ENCODE data around the gene MOCS3.
"Not testable (repeated sequence)": the region's sequence is repeated elsewhere in the genome, so short reads cannot be mapped to it uniquely, and the experiment has no call there.

MOCS3 gene

GRCh38 chr20:50932016-50932485 is 26.6 kb upstream of the MOCS3 start:
- no peak for DNase-seq (ENCODE audit: low spot score)

- DNase-seq (ENCODE audit: low spot score) = no peak
Measured at GRCh38 chr20:50932691-50933280, 25.8 kb upstream of the MOCS3 start.

- DNase-seq (ENCODE audit: low spot score) = no peak
Measured at GRCh38 chr20:50933589-50933988, 25.0 kb upstream of the MOCS3 start.

GRCh38 chr20:50943069-50943468 is 15.5 kb upstream of the MOCS3 start:
- no peak for DNase-seq (ENCODE audit: low spot score)

- DNase-seq (ENCODE audit: low spot score) = no peak
Measured at GRCh38 chr20:50948132-50948785, 10.4 kb upstream of the MOCS3 start.

GRCh38 chr20:50953196-50953595 is 5.4 kb upstream of the MOCS3 start:
- no peak for DNase-seq (ENCODE audit: low spot score)

- DNase-seq (ENCODE audit: low spot score) = no peak
Measured at GRCh38 chr20:50953821-50954220, 4.8 kb upstream of the MOCS3 start.

GRCh38 chr20:50957276-50957675 is 1.3 kb upstream of the MOCS3 start:
- no peak for DNase-seq (ENCODE audit: low spot score)

GRCh38 chr20:50957798-50958614 is 612 bp upstream of the MOCS3 start, which contains the start of gene DPM1:
Gene DPM1, minus strand, starts transcription at chr20:50958532. Its CDS starts 9 bp downstream, at chr20:50958523.
- DNase-seq (ENCODE audit: low spot score) = peak; percentile 35

- DNase-seq (ENCODE audit: low spot score) = no peak
Measured at GRCh38 chr20:50959543-50960126, 1.0 kb downstream of the MOCS3 start.

- no peak for DNase-seq (ENCODE audit: low spot score)
Measured at GRCh38 chr20:50967586-50967985, 9.0 kb downstream of the MOCS3 start.

GRCh38 chr20:50968289-50968688 is 9.7 kb downstream of the MOCS3 start:
- DNase-seq (ENCODE audit: low spot score) = no peak

- no peak for DNase-seq (ENCODE audit: low spot score)
Measured at GRCh38 chr20:50969435-50969834, 10.8 kb downstream of the MOCS3 start.

GRCh38 chr20:50969912-50970311 is 11.3 kb downstream of the MOCS3 start:
- no peak for DNase-seq (ENCODE audit: low spot score)

- DNase-seq (ENCODE audit: low spot score) = no peak
Measured at GRCh38 chr20:50975701-50976330, 17.2 kb downstream of the MOCS3 start.

- DNase-seq (ENCODE audit: low spot score) = no peak
Measured at GRCh38 chr20:50977066-50978021, 18.7 kb downstream of the MOCS3 start.

- DNase-seq (ENCODE audit: low spot score) = not testable (repeated sequence)
Measured at GRCh38 chr20:50978533-50978932, 19.9 kb downstream of the MOCS3 start.

GRCh38 chr20:50980071-50980681 is 21.6 kb downstream of the MOCS3 start:
- no peak for DNase-seq (ENCODE audit: low spot score)

GRCh38 chr20:50980851-50981713 is 22.5 kb downstream of the MOCS3 start:
- DNase-seq (ENCODE audit: low spot score) = peak; percentile 75

GRCh38 chr20:50981714-50982048 is 23.1 kb downstream of the MOCS3 start:
- DNase-seq (ENCODE audit: low spot score) = no peak
